T-helper 17 cell (primary cell): ENCODE results near the gene ALX3. TPM values are rescaled to one million over a fixed set of nuclear protein-coding genes. Genes with fewer than 3 reads are reported as not detected.

Source experiments
- ATAC-seq: fragments of 150-1000 bp; cut with Tn5 transposase; 2 replicates; pipeline ENCODE4 v1.10.0; 2021; ENCODE audit warnings: mild to moderate bottlenecking, moderate library complexity
- DNase-seq, 3 donors: peaks; one replicate each; pipeline versions ENCODE4 v3.0.0 to v3.0.0-alpha.2; 2020 to 2021
- H3K9me3 ChIP-seq: one replicate; pipeline ENCODE4 v1.7.0; 2013; ENCODE audit warnings: low read length, mild to moderate bottlenecking; ENCODE audit not compliant: control insufficient read depth, poor library complexity, severe bottlenecking
- H3K27ac Mint-ChIP-seq: one replicate; pipeline ENCODE4 v1.8.0; 2022; ENCODE audit warnings: mild to moderate bottlenecking, moderate library complexity, mixed read lengths
- H3K27me3 Mint-ChIP-seq: one replicate; pipeline ENCODE4 v1.8.0; 2022; ENCODE audit warnings: mixed read lengths
- H3K36me3 Mint-ChIP-seq: one replicate; pipeline ENCODE4 v1.8.0; 2022; ENCODE audit warnings: low read depth, mixed read lengths
- H3K4me1 Mint-ChIP-seq: one replicate; pipeline ENCODE4 v1.8.0; 2022; ENCODE audit warnings: mild to moderate bottlenecking, mixed read lengths
- H3K4me3 Mint-ChIP-seq: one replicate; pipeline ENCODE4 v1.8.0; 2022; ENCODE audit warnings: mild to moderate bottlenecking, moderate library complexity, mixed read lengths
- total RNA-seq, 4 donors: library from RNA in 2 of 4; stranded (reverse) in 2 of 4; gene quantifications; one replicate each; pipeline ENCODE4 v1.2.3 and lab custom pipeline; 2022 to 2026

The ALX3 gene
- total RNA-seq, 2 donors from 2014 or later, result not detected

GRCh38 chr1:110012100-110012780 lies 58.2 kb downstream of the ALX3 start:
- no peak for DNase-seq
- ATAC-seq, result peak; percentile 55
- peaks cover 14% of the 10 kb centered on the region for H3K4me1 Mint-ChIP-seq
- H3K27ac Mint-ChIP-seq, result no peak overlapping the region
- H3K4me3 Mint-ChIP-seq, result no peak overlapping the region
- peaks cover 11% of the 10 kb centered on the region for H3K36me3 Mint-ChIP-seq
- H3K27me3 Mint-ChIP-seq, result no peaks in the 10 kb centered on the region
- no peaks in the 10 kb centered on the region for H3K9me3 ChIP-seq

DNA sequence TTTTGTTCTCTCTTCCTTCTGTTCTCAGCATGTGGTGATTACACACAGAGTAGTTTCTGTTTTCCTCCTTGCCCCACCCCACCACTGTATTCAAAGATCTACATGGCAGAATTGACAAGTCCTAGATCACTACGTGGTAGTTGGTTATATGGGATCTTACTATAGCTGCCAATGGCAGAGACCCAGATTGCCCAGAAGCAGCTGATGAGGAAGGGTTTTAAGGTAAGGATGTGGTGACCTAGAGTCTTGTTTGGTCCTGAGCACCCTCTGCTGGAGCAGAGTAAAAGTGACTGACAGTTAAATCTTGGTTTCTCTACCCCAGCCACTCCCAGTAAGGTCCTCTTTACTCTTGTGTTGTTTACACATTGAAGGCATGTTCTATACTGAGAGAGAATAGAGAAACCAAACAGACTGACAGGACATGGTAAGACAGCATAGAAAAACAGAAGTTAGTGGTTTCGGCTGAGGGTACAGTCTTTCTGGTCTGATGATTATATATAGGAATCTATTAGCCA lies 58.9 kb downstream of the ALX3 start:
- Mint-ChIP-seq H3K4me3 (no peak overlapping the region), H3K27ac (no peak overlapping the region), H3K4me1 (peaks cover 16% of the 10 kb centered on the region), H3K27me3 (no peaks in the 10 kb centered on the region), H3K36me3 (peaks cover 9% of the 10 kb centered on the region)
- DNase-seq (no peak), ATAC-seq (peak; percentile 96)
- no peaks in the 10 kb centered on the region for H3K9me3 ChIP-seq

Other genes with a start within 250 kb of the ALX3 start
- 10 to 100 TPM; 15.4 to 20.3 TPM for gene CSF1, start 159.8 kb downstream of the ALX3 start, total RNA-seq
- gene AHCYL1, start 85.9 kb downstream of the ALX3 start, total RNA-seq, result 10 to 100 TPM; 16.5 to 21.3 TPM
- 10 to 100 TPM; 70.1 to 86.8 TPM for gene STRIP1, start 36.0 kb downstream of the ALX3 start, total RNA-seq
- gene UBL4B, start 41.8 kb upstream of the ALX3 start, total RNA-seq, result not detected
- not detected for gene SLC6A17, start 79.8 kb upstream of the ALX3 start, total RNA-seq
- gene KCNC4, start 139.6 kb upstream of the ALX3 start, total RNA-seq, result 10 to 100 TPM; 12.2 to 14.7 TPM